HG03097 (cell line): ENCODE data around the gene SEMA3G.

Source experiments
- ATAC-seq: cut with Tn5 transposase; IDR thresholded peaks from one replicate; pipeline ENCODE4 v1.9.1; 2021; ENCODE audit not compliant: unreplicated experiment, low FRiP score

The SEMA3G gene

GRCh38 chr3:52479877-52480575 is 35.1 kb upstream of the SEMA3G start:
- no peak for ATAC-seq

- ATAC-seq, result no peak
Observed at GRCh38 chr3:52479037-52479876, 34.4 kb upstream of the SEMA3G start.

- no peak for ATAC-seq
Observed at GRCh38 chr3:52477796-52478095, 32.8 kb upstream of the SEMA3G start.

GRCh38 chr3:52477076-52477795 is 32.3 kb upstream of the SEMA3G start:
- ATAC-seq, result no peak

- no peak for ATAC-seq
Observed at GRCh38 chr3:52473026-52473425, 28.1 kb upstream of the SEMA3G start.

- no peak for ATAC-seq
Observed at GRCh38 chr3:52472239-52473000, 27.5 kb upstream of the SEMA3G start.

- ATAC-seq, result no peak
Observed at GRCh38 chr3:52471371-52472238, 26.7 kb upstream of the SEMA3G start.

- ATAC-seq, result no peak
Observed at GRCh38 chr3:52470920-52471319, 26.0 kb upstream of the SEMA3G start.

- no peak for ATAC-seq
Observed at GRCh38 chr3:52469001-52469400, 24.1 kb upstream of the SEMA3G start.

GRCh38 chr3:52468336-52468735 is 23.4 kb upstream of the SEMA3G start:
- no peak for ATAC-seq

- ATAC-seq, result no peak
Observed at GRCh38 chr3:52463416-52463815, 18.5 kb upstream of the SEMA3G start.

GRCh38 chr3:52461874-52462273 is 17.0 kb upstream of the SEMA3G start:
- ATAC-seq, result no peak

GRCh38 chr3:52458770-52459545 is 14.1 kb upstream of the SEMA3G start:
- no peak for ATAC-seq

- no peak for ATAC-seq
Observed at GRCh38 chr3:52458031-52458760, 13.3 kb upstream of the SEMA3G start.

GRCh38 chr3:52456800-52457183 is 11.9 kb upstream of the SEMA3G start:
- no peak for ATAC-seq

GRCh38 chr3:52456169-52456799 is 11.4 kb upstream of the SEMA3G start:
- no peak for ATAC-seq

GRCh38 chr3:52455283-52456168 is 10.6 kb upstream of the SEMA3G start, which contains the start of gene NISCH:
NISCH (plus strand) TSS chr3:52455604; CDS start chr3:52455642, 38 bp downstream.
- ATAC-seq, result no peak
